H1 (cell line): ENCODE measurements around the gene HMGXB3. TPM values are rescaled to one million over a fixed set of nuclear protein-coding genes. Genes with fewer than 3 reads are reported as not detected.

ENCODE experiments used
- CTCF ChIA-PET: fragments of 300-600 bp; sonication (Branson Sonifier 250); formaldehyde crosslinking; loops from one replicate; lab custom pipeline; 2021; ENCODE audit not compliant: partially characterized antibody; lab: Charles Lee
- POLR2A ChIA-PET: fragments of 300-600 bp; sonication (Branson Sonifier 250); formaldehyde crosslinking; loops from one replicate; lab custom pipeline; 2021; ENCODE audit warnings: inconsistent platforms; ENCODE audit not compliant: partially characterized antibody; lab: Charles Lee
- DNase-seq, 2 experiments: peaks; one replicate each; pipeline versions ENCODE4 v3.0.0 to v3.0.0-alpha.2; 2010 to 2022; ENCODE audit warnings: low spot score in 2 of 2, low read depth in 1 of 2, mixed read lengths in 1 of 2
- FAIRE-seq: peaks from 2 replicates; lab custom pipeline; 2011; peaks lifted over from hg19 to GRCh38; lab: Jason Lieb, UNC
- H2AFZ ChIP-seq: 2 replicates; pipeline ENCODE4 v1.8.1; 2012; ENCODE audit warnings: low read length, inconsistent platforms
- H2AK5ac ChIP-seq: 2 replicates; pipeline ENCODE4 v1.6.1; 2013; ENCODE audit warnings: low read depth, low read length
- H2BK120ac ChIP-seq: replicated peaks from 2 replicates; pipeline ENCODE3; 2013; ENCODE audit warnings: low read depth, low read length, inconsistent platforms
- H2BK12ac ChIP-seq: 2 replicates; pipeline ENCODE4 v1.6.1; 2013; ENCODE audit warnings: low read depth, low read length
- H2BK15ac ChIP-seq: 2 replicates; pipeline ENCODE4 v1.6.1; 2013; ENCODE audit warnings: low read length
- H2BK20ac ChIP-seq: 2 replicates; pipeline ENCODE4 v1.6.1; 2013; ENCODE audit warnings: low read length
- H2BK5ac ChIP-seq: 2 replicates; pipeline ENCODE4 v1.6.1; 2013; ENCODE audit warnings: low read depth, low read length
- H3K14ac ChIP-seq: 2 replicates; pipeline ENCODE4 v1.6.1; 2013; ENCODE audit warnings: inconsistent platforms; ENCODE audit not compliant: insufficient read length
- H3K18ac ChIP-seq: 2 replicates; pipeline ENCODE4 v1.6.1; 2013; ENCODE audit warnings: low read length; ENCODE audit errors: extremely low read depth
- H3K23ac ChIP-seq: 2 replicates; pipeline ENCODE4 v1.6.1; 2013; ENCODE audit warnings: inconsistent platforms; ENCODE audit not compliant: insufficient read length
- H3K23me2 ChIP-seq: 2 replicates; pipeline ENCODE4 v1.6.1; 2013; ENCODE audit warnings: low read depth, low read length
- H3K27ac ChIP-seq: 2 replicates; pipeline ENCODE4 v1.6.1; 2011; ENCODE audit warnings: low read depth, low read length, inconsistent platforms
- H3K27me3 ChIP-seq, 4 experiments: replicated peaks in 1 of 4; 1 replicate in 1 of 4; 2 replicates in 3 of 4; pipeline versions ENCODE4 v1.6.1 to v1.8.1; 2011 to 2013; ENCODE audit warnings: low read length in 3 of 4, mild to moderate bottlenecking in 3 of 4, inconsistent platforms in 2 of 4, mixed read lengths in 2 of 4, moderate library complexity in 1 of 4; ENCODE audit not compliant: control insufficient read depth in 3 of 4, insufficient read depth in 3 of 4; ENCODE audit errors: extremely low read depth in 1 of 4
- H3K36me3 ChIP-seq, 4 experiments: 2 replicates each; pipeline versions ENCODE4 v1.6.1 to v1.8.1; 2011 to 2013; ENCODE audit warnings: mild to moderate bottlenecking in 4 of 4, low read length in 3 of 4, moderate library complexity in 2 of 4, control low read depth in 1 of 4, inconsistent platforms in 1 of 4; ENCODE audit not compliant: insufficient read depth in 4 of 4, control insufficient read depth in 2 of 4
- H3K4ac ChIP-seq: replicated peaks from 2 replicates; pipeline ENCODE3; 2013; ENCODE audit warnings: low read length, low read depth, mixed read lengths, inconsistent platforms; ENCODE audit not compliant: insufficient read length
- H3K4me1 ChIP-seq, 4 experiments: replicated peaks in 1 of 4; 1 replicate in 1 of 4; 2 replicates in 3 of 4; pipeline versions ENCODE4 v1.6.1 to v1.8.1; 2011 to 2013; ENCODE audit warnings: low read length in 3 of 4, inconsistent platforms in 2 of 4, mixed read lengths in 1 of 4; ENCODE audit not compliant: insufficient read depth in 4 of 4, control insufficient read depth in 3 of 4
- H3K4me2 ChIP-seq, 2 experiments: 2 replicates each; pipeline versions ENCODE4 v1.6.1 to v1.8.1; 2011 to 2013; ENCODE audit warnings: low read depth in 2 of 2, low read length in 2 of 2, control low read depth in 1 of 2, inconsistent platforms in 1 of 2, mild to moderate bottlenecking in 1 of 2; ENCODE audit not compliant: insufficient read depth in 1 of 2
- H3K4me3 ChIP-seq, 4 experiments: fragments of 200-600, 300-600 bp in 1 of 4; sonication (generic), shearing (Covaris generic), sonication (Bioruptor Twin) in 1 of 4; 2 replicates each; pipeline versions ENCODE4 v1.5.1 to v1.8.1; 2011 to 2016; ENCODE audit warnings: low read length in 4 of 4, low read depth in 3 of 4, control low read depth in 2 of 4, inconsistent platforms in 2 of 4, mild to moderate bottlenecking in 2 of 4, mixed read lengths in 1 of 4, moderate library complexity in 1 of 4; ENCODE audit not compliant: insufficient read depth in 2 of 4; ENCODE audit errors: extremely low read depth in 1 of 4
- H3K56ac ChIP-seq: replicated peaks from 2 replicates; pipeline ENCODE3; 2013; ENCODE audit warnings: low read depth, mild to moderate bottlenecking, mixed read lengths, low read length, inconsistent platforms; ENCODE audit not compliant: insufficient read length
- H3K79me1 ChIP-seq: 2 replicates; pipeline ENCODE4 v1.6.1; 2013; ENCODE audit warnings: low read depth, low read length, control low read depth
- H3K79me2 ChIP-seq, 2 experiments: 2 replicates each; pipeline versions ENCODE4 v1.6.1 to v1.8.1; 2012 to 2013; ENCODE audit warnings: low read length in 2 of 2, mild to moderate bottlenecking in 2 of 2, inconsistent platforms in 1 of 2; ENCODE audit not compliant: insufficient read depth in 2 of 2, control insufficient read depth in 1 of 2
- H3K9ac ChIP-seq, 4 experiments: replicated peaks in 1 of 4; 1 replicate in 1 of 4; 2 replicates in 3 of 4; pipeline versions ENCODE4 v1.6.1 to v1.8.1; 2011 to 2013; ENCODE audit warnings: low read depth in 3 of 4, low read length in 3 of 4, control low read depth in 2 of 4, mild to moderate bottlenecking in 2 of 4, moderate library complexity in 2 of 4, inconsistent platforms in 1 of 4; ENCODE audit errors: extremely low read depth in 1 of 4
- H3K9me3 ChIP-seq, 2 experiments: 2 replicates each; pipeline versions ENCODE4 v1.6.1 to v1.8.1; 2012 to 2013; ENCODE audit warnings: mild to moderate bottlenecking in 2 of 2, moderate library complexity in 2 of 2, control low read depth in 1 of 2, inconsistent platforms in 1 of 2, low read depth in 1 of 2, low read length in 1 of 2, mixed read lengths in 1 of 2; ENCODE audit not compliant: insufficient read depth in 2 of 2
- H4K20me1 ChIP-seq, 2 experiments: replicated peaks in 1 of 2; 2 replicates each; pipeline versions ENCODE3 to v1.8.1; 2011 to 2013; ENCODE audit warnings: inconsistent platforms in 2 of 2, low read length in 2 of 2, mild to moderate bottlenecking in 1 of 2; ENCODE audit not compliant: insufficient read depth in 2 of 2, control insufficient read depth in 1 of 2
- H4K5ac ChIP-seq: 2 replicates; pipeline ENCODE4 v1.6.1; 2013; ENCODE audit warnings: low read length, low read depth, mixed read lengths, inconsistent platforms; ENCODE audit not compliant: insufficient read length
- H4K8ac ChIP-seq: 2 replicates; pipeline ENCODE4 v1.8.0; 2013; ENCODE audit warnings: mild to moderate bottlenecking, moderate library complexity, low read length, inconsistent platforms; ENCODE audit not compliant: insufficient read depth; ENCODE audit errors: extremely low read depth
- H4K91ac ChIP-seq: replicated peaks from 2 replicates; pipeline ENCODE3; 2013; ENCODE audit warnings: low read length, mixed read lengths, inconsistent platforms; ENCODE audit not compliant: insufficient read length
- NANOG ChIP-seq: IDR thresholded peaks from 2 replicates; pipeline ENCODE4 v1.6.1; 2011; ENCODE audit warnings: low read length, low read depth, mild to moderate bottlenecking, inconsistent platforms; ENCODE audit not compliant: insufficient read depth, poor library complexity, severe bottlenecking
- RAD21 ChIP-seq, 2 experiments: IDR thresholded peaks in 1 of 2; conservative IDR thresholded peaks in 1 of 2; 2 replicates each; pipeline ENCODE4 v1.6.1; 2011; ENCODE audit warnings: low read depth in 2 of 2, low read length in 2 of 2, improper control_type of control experiment in 1 of 2, inconsistent platforms in 1 of 2, mild to moderate bottlenecking in 1 of 2, moderate library complexity in 1 of 2
- WGBS, 2 experiments: shearing (Covaris generic) in 1 of 2; methylation state at CpG; one replicate each; pipeline versions ENCODE4 v1.1.6 to v1.1.7; 2013 to 2015; ENCODE audit warnings: low lambda C conversion rate in 2 of 2, mixed read lengths in 2 of 2, inconsistent platforms in 1 of 2, low coverage in 1 of 2, missing lambda C conversion rate in 1 of 2; ENCODE audit not compliant: insufficient replicate concordance in 2 of 2, insufficient coverage in 1 of 2, insufficient read length in 1 of 2; ENCODE audit errors: extremely low coverage in 1 of 2, missing lambda C conversion rate in 1 of 2; 5-methylcytosine and 5-hydroxymethylcytosine counted together
- polyA plus RNA-seq, 7 experiments: library from polyadenylated mRNA; depleted of rRNA in 3 of 7; stranded (reverse) in 5 of 7; unstranded in 2 of 7; fragments of >200 nt in 5 of 7; fragments of 200-250 nt in 2 of 7; gene quantifications; 1 replicate in 5 of 7; 2 replicates in 1 of 7; 4 replicates in 1 of 7; pipeline versions ENCODE4 v1.2.1 to v1.2.3, GENCODE V29; 2011 to 2013; ENCODE audit warnings: missing spikeins in 2 of 7, mixed read lengths in 2 of 7
- total RNA-seq: library from RNA; stranded (reverse); fragmentation: NEBNext Ultra II Directional; extraction: Animal tissue kit (Norgen Biotek cat#: 25700); gene quantifications from 2 replicates; pipeline ENCODE4 v1.2.1, GENCODE V29; 2021
- TF ChIP-seq, protein P1 (sequence below), 3 experiments: IDR thresholded peaks; 1 replicate in 2 of 3; 2 replicates in 1 of 3; pipeline versions ENCODE4 v1.5.1 to v1.6.1; 2011; ENCODE audit warnings: low read length in 3 of 3, mild to moderate bottlenecking in 3 of 3, inconsistent platforms in 2 of 3, low read depth in 1 of 3, moderate library complexity in 1 of 3; ENCODE audit not compliant: insufficient read depth in 1 of 3; ENCODE audit errors: control extremely low read depth in 1 of 3

HMGXB3 gene
- total and polyA plus RNA-seq, 2 of the 8 experiments (the other 6 are each of a cell fraction or from before 2014, with no cell fraction given) = 26.8 to 28.0 TPM

DNA sequence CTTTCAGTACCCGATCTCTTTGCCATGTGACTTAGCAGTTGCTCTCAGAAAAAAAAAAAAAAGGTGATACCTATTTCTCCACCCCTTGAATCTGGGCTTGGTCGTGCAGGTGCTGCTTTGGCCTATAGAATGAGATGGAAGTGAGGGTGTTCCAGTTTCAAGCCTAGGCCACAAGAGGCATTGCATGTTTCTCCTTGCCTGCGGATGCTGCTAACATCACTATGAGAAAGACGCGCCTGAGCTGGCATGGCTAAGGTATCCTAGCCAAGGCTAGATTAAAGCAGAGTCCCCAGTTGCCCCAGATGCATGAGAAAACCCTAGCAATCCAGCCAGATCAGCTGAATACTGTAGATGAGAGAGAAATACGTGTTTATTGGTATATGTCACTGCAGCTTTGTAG lies 100.5 kb downstream of the HMGXB3 start:
- Histone ChIP-seq H2BK120ac (no peak overlapping the region), H3K27me3 (no peaks in the 10 kb centered on the region), H3K14ac (no peak overlapping the region), H3K27ac (no peak overlapping the region), H4K91ac (no peak overlapping the region), H3K36me3 (no peaks in the 10 kb centered on the region), H4K5ac (no peak overlapping the region), H4K20me1 (no peaks in the 10 kb centered on the region), H3K79me2 (no peaks in the 10 kb centered on the region), H2BK5ac (no peak overlapping the region), H2AFZ (no peak overlapping the region), H2AK5ac (no peak overlapping the region), H3K9ac (no peak overlapping the region), H3K23ac (no peak overlapping the region), H3K23me2 (no peaks in the 10 kb centered on the region), H4K8ac (no peak overlapping the region), H2BK12ac (no peak overlapping the region), H3K4ac (no peak overlapping the region), H3K56ac (no peak overlapping the region), H3K18ac (no peak overlapping the region), H3K4me3 (no peak overlapping the region), H3K9me3 (no peaks in the 10 kb centered on the region), H3K4me2 (no peak overlapping the region), H3K79me1 (no peaks in the 10 kb centered on the region; the same call in 1 of the 2 replicates), H3K4me1 (no peaks in the 10 kb centered on the region), H2BK15ac (no peak overlapping the region), H2BK20ac (no peak overlapping the region)
- 74% methylated on average over 6 of the region's 6 CpGs; no CpG with 5 or more reads in 1 of the 2 experiments for WGBS, 2 experiments
- POLR2A ChIA-PET = no interaction called here
- CTCF ChIA-PET = interaction anchor here (0.6 to 1.4 kb wide), 9 partner anchors 9 to 154 kb away, joined by 3 to 5 read pairs (median 4); no protein-coding TSS in a partner anchor
- FAIRE-seq = no peak
- DNase-seq = peak in 1 of 2 experiments; percentile 40
- TF ChIP-seq, protein P1, sequence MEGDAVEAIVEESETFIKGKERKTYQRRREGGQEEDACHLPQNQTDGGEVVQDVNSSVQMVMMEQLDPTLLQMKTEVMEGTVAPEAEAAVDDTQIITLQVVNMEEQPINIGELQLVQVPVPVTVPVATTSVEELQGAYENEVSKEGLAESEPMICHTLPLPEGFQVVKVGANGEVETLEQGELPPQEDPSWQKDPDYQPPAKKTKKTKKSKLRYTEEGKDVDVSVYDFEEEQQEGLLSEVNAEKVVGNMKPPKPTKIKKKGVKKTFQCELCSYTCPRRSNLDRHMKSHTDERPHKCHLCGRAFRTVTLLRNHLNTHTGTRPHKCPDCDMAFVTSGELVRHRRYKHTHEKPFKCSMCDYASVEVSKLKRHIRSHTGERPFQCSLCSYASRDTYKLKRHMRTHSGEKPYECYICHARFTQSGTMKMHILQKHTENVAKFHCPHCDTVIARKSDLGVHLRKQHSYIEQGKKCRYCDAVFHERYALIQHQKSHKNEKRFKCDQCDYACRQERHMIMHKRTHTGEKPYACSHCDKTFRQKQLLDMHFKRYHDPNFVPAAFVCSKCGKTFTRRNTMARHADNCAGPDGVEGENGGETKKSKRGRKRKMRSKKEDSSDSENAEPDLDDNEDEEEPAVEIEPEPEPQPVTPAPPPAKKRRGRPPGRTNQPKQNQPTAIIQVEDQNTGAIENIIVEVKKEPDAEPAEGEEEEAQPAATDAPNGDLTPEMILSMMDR (IDR thresholded peaks at IDR 0.05; ENCODE audit: control extremely low read depth in 1 of 3, insufficient read depth in 1 of 3, low read depth in 1 of 3, low read length in 3 of 3) = peak in 1 of 3 experiments; percentile 27; a peak in 1 of 4 replicates
- TF ChIP-seq NANOG (no peak), RAD21 (IDR thresholded peaks at IDR 0.05 in 1 of 2, conservative IDR thresholded peaks at IDR 0.05 in 1 of 2; ENCODE audit: low read depth in 2 of 2, low read length in 2 of 2) (peak in 1 of 2 experiments; percentile 11; a peak in 1 of 4 replicates)
